Hematopoietic multipotent progenitor cell treated with erythropoietin and hydrocortisone succinate and interleukin-3 and kit ligand, for 8 days (in vitro differentiated cells): ENCODE results near the gene TYW1B.
A peak's percentile ranks its signal among the peaks of the same experiment; 100 is the strongest.
"Not testable (repeated sequence)": the region's sequence is repeated elsewhere in the genome, so short reads cannot be mapped to it uniquely, and the experiment has no call there.

Source experiments
- DNase-seq: peaks from one replicate; pipeline ENCODE4 v3.0.0-alpha.2; 2015

TYW1B gene

DNA sequence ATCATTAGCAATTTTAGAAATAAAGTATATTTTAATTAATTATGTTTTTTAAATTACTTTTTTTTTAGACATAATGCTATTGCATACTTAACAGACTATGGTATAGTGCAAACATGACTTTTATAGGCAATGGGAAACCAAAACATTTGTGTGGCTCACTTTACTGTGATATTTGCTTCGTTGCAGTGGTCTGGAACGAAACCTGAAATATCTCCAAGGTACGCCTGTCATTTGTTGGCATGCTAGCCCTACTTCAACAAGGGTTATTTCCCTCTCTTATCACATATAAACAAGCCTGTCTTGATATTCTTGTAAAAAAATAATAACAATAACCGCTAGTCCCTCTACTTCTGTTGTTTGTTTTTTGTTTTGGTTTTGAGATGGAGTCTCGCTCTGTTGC is 74.2 kb downstream of the TYW1B start:
- no peak for DNase-seq

GRCh38 chr7:72753229-72753628 is 74.8 kb downstream of the TYW1B start:
- not testable (repeated sequence) for DNase-seq

- DNase-seq = peak; percentile 9
Measured at GRCh38 chr7:72751978-72752377, 76.0 kb downstream of the TYW1B start.

DNA sequence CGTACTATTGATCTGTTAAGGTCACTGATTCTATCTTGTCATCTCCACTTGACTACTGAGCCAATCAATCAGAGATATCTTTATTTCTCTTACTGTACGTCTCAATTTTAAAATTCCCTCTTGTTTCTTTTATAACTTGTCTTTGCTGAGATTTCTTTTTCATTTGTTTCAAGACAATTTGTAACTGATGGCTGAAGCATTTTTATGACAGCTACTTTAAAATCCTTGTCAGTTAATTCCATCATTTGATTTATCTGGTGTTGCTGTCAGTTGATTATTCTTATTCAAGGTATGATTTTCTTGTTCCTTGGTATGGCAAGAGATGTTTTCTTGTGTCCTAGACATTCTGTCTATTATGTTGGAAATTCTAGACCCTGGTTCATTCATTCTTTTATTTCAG is 76.6 kb downstream of the TYW1B start:
- no peak for DNase-seq

DNA sequence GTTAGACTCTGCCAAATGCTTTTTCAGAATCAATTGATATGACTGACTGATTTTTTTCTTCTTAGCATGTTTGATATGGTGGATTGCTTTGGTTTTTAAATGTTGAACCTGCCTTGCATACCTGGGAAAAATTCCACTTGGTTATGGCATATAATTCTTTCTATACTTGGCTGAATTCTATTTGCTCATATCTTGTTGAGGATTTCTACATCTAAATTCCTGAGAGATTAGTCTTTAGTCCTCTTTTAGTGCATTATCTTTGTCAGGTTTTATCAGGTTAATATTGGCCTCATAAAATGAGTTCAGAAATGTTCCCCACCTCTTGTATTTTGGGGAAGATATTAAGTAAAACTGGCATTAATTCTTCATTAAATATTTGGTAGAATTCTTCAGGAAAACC is 79.4 kb downstream of the TYW1B start:
- not testable (repeated sequence) for DNase-seq

GRCh38 chr7:72744244-72744926 is 83.6 kb downstream of the TYW1B start:
- DNase-seq = not testable (repeated sequence)

DNA sequence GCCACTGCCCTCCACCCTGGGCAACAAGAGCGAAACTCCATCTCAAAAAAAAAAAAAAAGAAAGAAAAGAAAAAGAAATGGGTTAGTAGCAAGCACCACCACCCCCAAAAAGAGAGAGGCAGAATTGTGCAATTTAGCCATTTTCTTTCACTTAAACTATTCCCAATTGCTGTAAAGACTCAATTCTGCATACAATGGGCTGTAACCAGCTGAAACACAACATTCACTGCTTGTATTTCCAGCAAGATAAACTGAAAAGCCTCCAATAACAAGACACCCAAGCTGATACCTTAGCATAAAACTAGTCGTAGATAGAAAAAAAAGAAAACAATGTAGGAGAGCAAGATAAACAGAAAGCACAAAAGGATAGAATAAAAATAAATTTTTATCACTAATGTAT is 84.2 kb downstream of the TYW1B start:
- DNase-seq = not testable (repeated sequence)

- DNase-seq = not testable (repeated sequence)
Measured at GRCh38 chr7:72739716-72740115, 88.3 kb downstream of the TYW1B start.

DNA sequence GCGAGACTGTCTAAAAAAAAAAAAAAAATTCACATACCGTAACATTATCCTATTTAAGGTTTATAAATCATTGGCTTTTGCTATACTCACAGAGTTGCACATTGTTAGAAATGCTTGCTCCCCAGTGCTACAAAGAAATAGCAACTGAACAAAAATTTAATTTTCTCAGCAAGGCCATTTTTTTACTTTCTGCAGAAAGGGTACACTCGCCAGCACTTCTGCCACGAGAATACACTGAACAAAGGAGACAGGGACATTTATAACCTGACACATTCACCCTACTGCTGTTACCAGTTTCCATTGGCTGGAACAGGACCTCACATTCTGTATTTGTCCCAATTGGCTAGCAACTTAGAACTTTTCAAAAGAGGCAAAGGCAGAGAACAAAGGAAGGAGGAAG is 92.1 kb downstream of the TYW1B start:
- not testable (repeated sequence) for DNase-seq

- DNase-seq = not testable (repeated sequence)
Measured at GRCh38 chr7:72730815-72731214, 97.2 kb downstream of the TYW1B start.

DNA sequence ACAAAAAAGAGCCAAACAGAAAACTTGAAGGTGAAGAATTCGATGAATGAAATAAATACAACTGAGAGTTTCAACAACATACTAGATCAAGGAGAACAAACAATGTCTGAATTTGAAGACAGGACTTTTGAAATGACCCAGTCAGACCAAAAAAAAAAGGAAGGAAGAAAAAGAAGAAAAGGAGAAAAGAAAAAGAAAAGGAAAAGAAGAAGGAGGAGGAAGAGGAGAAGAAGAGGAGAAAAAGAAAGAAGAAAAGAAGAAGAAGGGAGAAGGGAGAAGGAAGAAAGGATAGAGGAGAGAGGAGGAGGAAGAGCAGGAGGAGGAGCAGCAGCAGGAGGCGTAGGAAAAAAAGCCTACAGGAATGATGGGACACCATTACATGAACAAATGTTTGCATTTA is 97.6 kb downstream of the TYW1B start:
- not testable (repeated sequence) for DNase-seq

- DNase-seq = not testable (repeated sequence)
Measured at GRCh38 chr7:72729130-72729529, 98.9 kb downstream of the TYW1B start.

GRCh38 chr7:72722694-72723093 is 105.3 kb downstream of the TYW1B start:
- not testable (repeated sequence) for DNase-seq

GRCh38 chr7:72720890-72721289 is 107.1 kb downstream of the TYW1B start:
- DNase-seq = not testable (repeated sequence)

DNA sequence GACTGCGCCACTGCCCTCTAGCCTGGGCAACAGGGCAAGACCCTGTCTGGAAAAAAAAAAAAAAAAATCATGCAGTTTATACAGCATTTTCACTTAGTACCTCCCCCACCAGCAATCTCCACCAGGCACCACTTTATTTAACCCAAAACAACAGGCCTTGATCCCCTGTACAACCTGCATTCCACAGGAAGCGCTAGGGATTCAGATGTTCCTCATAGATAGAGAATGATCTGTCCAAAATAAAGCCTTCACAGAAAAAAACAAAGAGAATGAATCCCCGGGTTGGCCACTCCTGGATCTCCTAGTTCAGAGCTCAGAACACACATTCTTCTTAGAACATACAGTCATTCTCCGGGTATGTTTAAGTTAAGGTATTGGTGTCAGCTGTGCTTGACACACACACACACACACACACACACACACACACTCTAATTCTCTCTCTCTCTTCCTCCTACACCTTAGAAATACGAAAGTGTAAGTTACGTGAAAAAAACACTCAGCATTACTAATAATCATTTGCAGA is 110.7 kb downstream of the TYW1B start:
- not testable (repeated sequence) for DNase-seq

- DNase-seq = not testable (repeated sequence)
Measured at GRCh38 chr7:72711927-72712326, 116.1 kb downstream of the TYW1B start.

GRCh38 chr7:72710983-72711382 is 117.0 kb downstream of the TYW1B start:
- DNase-seq = peak; percentile 92

DNA sequence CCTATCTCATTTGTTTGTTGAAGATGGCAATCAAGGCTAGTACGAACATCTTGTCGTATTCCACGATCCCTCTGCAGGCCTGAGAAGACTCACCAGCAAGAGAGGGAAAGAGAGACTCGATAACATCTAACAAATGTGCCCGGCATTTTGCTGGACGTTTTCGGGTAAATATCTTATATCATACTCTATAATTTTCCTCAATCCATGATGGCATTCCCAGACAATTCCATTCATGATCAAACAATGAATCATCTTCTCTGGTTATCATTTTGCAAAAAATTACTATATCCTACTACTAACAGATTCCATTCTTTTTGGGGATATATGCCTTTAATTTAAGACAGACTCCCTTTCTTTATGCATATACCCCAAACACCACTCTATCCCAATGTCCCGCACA is 118.1 kb downstream of the TYW1B start:
- no peak for DNase-seq

DNA sequence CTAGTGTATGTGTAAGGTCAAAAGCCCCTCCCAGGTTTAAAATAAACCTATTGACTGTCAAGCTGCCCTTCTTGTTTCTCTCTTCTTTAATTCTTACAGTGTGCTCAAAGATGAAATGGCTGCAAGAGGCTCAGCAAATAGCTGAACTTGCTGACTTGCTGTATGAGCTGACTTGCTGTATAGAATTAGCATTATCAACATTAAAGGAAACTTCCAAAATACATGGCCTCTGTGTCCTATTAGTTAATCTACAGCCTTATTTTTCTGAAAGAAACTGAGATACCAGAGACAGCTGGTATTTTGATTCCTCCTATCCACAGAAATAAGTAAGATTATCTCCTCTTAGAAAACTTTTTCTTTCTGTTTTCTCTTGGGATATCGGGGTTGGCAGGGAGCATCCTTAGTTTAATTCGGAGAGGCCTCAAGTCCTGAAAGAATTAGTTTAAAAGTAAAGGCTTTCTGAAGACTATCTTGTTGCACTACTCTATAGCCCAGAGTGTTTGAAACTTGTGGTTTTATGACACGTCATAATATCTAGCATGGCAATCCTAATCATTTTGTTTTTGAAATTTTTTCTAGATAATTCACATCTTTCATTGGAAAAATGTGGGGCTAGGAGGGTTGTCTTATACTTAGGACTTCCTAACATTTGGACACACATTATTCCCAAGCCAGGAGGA is 119.5 kb downstream of the TYW1B start:
- not testable (repeated sequence) for DNase-seq

DNA sequence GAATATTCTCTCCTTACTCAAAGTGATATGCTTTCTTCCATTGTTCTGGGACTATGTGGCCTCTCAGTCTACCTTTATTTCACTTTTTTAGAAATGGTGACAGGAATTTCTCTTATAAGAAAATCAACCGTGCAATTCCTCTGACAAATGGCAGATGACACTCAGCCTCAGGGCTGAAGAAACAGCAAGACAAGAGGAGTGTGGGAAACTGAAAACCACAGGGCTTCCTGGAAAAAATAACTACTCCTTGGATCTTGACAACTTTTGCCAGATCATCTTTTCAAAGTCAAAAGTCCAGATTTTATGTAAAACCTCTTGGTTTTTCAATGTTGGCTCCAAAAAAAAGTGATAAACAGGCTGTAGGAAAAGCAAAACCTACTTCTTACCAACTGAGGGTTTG is 121.5 kb downstream of the TYW1B start:
- DNase-seq = no peak

GRCh38 chr7:72705693-72706092 is 122.3 kb downstream of the TYW1B start:
- not testable (repeated sequence) for DNase-seq

- no peak for DNase-seq
Measured at GRCh38 chr7:72704894-72705293, 123.1 kb downstream of the TYW1B start.

DNA sequence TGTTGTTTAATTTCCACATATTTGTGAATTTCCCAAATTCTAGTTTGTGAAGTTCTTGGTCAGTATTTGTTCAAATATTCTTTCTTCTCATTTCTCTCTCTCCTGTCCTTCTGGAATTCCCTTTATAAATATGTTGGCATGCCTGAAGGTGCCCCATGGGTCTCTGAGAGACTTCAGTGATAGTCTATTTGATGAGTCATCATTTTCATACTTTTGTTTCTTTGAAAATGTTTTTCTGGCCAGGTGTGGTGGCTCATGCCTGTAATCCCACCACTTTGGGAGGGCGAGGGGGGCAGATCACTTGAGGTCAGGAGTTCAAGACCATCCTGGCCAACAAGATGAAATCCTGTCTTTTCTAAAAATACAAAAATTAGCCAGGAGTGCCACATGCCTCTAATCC is 127.5 kb downstream of the TYW1B start:
- DNase-seq = not testable (repeated sequence)

DNA sequence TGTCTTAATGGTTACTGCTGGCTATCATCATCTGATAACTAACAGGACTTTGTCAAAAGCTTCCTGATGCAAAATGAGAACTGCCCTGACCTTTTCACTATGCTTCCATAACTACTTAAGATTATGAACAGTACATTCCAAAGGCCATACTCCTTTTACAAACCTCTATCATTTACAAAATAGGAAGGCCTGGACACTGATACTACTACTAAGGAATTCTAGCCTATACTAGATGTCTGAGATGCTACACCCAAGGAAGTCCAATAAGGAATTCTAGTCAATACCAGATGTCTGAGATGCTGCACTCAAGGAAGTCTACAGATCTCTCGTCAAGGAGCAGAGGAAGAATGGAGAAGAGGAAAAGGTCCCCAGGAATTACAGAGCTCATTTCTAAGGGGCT is 130.9 kb downstream of the TYW1B start:
- DNase-seq = not testable (repeated sequence)
